Mammary epithelial cell (primary cell): ENCODE data around the gene RAB17.

Source experiments
- EZH2 ChIP-seq: IDR thresholded peaks from 2 replicates; pipeline ENCODE4 v1.6.1; 2012; ENCODE audit warnings: low read length, inconsistent platforms, borderline replicate concordance
- TF ChIP-seq, protein P1 (sequence below), 2 donors: IDR thresholded peaks in 1 of 2; conservative IDR thresholded peaks in 1 of 2; 2 replicates each; pipeline ENCODE4 v1.5.1; 2011 to 2012; ENCODE audit warnings: inconsistent platforms in 2 of 2, low read length in 2 of 2, mild to moderate bottlenecking in 2 of 2, control low read depth in 1 of 2, low read depth in 1 of 2; ENCODE audit not compliant: insufficient read depth in 1 of 2; ENCODE audit errors: extremely low read depth in 1 of 2

- TF ChIP-seq, protein P1, sequence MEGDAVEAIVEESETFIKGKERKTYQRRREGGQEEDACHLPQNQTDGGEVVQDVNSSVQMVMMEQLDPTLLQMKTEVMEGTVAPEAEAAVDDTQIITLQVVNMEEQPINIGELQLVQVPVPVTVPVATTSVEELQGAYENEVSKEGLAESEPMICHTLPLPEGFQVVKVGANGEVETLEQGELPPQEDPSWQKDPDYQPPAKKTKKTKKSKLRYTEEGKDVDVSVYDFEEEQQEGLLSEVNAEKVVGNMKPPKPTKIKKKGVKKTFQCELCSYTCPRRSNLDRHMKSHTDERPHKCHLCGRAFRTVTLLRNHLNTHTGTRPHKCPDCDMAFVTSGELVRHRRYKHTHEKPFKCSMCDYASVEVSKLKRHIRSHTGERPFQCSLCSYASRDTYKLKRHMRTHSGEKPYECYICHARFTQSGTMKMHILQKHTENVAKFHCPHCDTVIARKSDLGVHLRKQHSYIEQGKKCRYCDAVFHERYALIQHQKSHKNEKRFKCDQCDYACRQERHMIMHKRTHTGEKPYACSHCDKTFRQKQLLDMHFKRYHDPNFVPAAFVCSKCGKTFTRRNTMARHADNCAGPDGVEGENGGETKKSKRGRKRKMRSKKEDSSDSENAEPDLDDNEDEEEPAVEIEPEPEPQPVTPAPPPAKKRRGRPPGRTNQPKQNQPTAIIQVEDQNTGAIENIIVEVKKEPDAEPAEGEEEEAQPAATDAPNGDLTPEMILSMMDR (conservative IDR thresholded peaks at IDR 0.05 in 1 of 2, IDR thresholded peaks at IDR 0.05 in 1 of 2; ENCODE audit: extremely low read depth in 1 of 2, insufficient read depth in 1 of 2, low read depth in 1 of 2, low read length in 2 of 2), result no peak
- no peak for TF ChIP-seq EZH2
Observed at GRCh38 chr2:237576974-237577373, 13.6 kb downstream of the RAB17 start.
